HG03432 (cell line): ENCODE results near the gene UCN3.
"Not testable (repeated sequence)": the region's sequence is repeated elsewhere in the genome, so short reads cannot be mapped to it uniquely, and the experiment has no call there.

Experiments
- ATAC-seq: cut with Tn5 transposase; IDR thresholded peaks from one replicate; pipeline ENCODE4 v1.9.1; 2021; ENCODE audit warnings: mild to moderate bottlenecking, moderate library complexity; ENCODE audit not compliant: unreplicated experiment

UCN3 gene

GRCh38 chr10:5365928-5366327 is 1.2 kb downstream of the UCN3 start:
- ATAC-seq: no peak

GRCh38 chr10:5369362-5370158 is 4.8 kb downstream of the UCN3 start:
- ATAC-seq: no peak

DNA sequence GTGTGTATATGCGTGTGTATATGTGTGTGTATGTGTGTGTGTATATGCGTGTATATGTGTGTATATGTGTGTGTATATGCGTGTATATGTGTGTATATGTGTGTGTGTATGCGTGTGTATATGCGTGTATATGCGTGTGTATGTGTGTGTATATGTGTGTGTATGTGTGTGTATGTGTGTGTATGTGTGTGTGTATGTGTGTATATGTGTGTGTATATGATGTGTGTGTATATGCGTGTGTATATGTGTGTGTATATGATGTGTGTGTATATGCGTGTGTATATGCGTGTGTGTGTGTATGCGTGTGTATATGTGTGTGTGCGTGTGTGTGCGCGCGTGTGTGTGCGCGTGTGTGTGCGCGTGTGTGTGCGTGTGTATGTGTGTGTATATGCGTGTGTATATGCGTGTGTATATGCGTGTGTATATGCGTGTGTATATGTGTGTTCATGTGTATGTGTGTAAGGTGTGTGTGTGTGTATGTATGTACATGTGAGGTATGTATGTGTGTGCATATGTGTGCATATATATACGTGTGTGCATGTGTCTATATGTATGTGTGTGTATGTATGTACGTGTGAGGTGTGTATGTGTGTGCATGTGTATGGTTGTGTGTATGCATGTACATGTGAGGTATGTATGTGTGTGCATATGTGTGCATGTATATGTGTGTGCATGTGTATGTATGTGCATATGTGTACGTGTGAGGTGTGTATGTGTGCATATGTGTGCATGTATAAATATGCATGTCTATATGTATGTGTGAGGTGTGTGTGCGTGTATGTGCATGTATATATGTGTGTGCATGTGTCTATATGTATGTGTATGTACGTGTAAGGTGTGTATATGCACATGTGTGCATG is 6.0 kb downstream of the UCN3 start:
- ATAC-seq: no peak

DNA sequence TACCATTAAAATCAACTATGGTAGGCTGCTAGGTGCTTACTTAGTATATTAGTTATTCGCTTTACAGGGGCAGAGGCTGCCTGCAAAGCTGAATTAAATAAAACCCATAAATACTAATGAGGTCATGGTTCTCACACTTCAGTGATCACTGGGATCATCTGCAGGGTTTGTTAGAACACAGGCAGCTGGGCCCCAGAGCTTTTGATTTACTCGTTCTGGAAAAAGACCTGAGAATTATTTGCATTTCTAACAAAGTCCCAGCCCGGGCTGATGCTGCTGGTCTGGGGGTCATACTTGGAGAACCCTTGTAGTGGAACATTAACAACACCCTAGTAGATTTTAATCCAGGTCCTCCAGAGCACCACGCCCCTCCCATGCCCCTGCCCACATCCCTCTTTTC is 8.5 kb downstream of the UCN3 start:
- no peak for ATAC-seq

DNA sequence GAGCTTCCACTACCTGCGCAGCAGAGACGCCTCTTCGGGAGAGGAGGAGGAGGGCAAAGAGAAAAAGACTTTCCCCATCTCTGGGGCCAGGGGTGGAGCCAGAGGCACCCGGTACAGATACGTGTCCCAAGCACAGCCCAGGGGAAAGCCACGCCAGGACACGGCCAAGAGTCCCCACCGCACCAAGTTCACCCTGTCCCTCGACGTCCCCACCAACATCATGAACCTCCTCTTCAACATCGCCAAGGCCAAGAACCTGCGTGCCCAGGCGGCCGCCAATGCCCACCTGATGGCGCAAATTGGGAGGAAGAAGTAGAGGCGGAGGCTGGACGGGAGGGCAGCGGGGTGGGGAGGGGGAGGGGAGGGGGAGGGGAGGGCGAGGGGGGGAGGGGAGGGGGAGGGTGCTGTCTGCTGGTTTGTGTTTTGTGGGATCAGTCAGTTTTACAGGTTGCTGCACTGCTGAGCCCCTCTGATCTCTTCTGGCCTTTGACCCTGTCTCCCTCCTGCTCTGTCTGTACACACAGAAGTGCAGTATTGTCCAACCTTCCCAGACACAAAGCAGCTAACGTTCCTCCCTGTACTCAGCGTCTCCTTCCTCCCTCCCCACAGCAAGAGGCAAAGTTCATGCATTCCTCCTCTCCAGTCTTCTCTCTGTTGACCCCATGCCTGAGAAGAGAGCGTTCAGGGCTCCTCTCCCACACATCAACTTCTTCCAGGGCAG is 9.3 kb downstream of the UCN3 start:
- no peak for ATAC-seq

DNA sequence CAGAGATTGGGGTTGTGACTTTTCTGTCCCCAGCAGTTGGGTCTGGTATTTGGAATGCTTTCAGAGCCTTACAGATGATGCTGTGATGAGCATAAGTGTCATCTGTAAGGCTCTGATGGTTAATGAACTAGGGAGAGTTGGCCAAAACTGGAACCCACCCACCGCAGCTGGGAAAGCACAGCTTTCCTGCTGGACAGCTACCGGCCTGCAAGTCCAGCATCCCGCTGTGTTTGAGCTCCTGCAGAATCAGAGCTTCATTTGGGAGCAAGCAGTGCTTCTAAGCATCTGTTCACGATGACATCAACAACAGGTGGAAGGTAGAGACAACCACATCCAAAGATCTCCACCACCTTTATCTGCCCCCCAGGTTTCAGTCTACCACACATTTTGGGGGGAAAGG is 11.7 kb downstream of the UCN3 start:
- no peak for ATAC-seq

DNA sequence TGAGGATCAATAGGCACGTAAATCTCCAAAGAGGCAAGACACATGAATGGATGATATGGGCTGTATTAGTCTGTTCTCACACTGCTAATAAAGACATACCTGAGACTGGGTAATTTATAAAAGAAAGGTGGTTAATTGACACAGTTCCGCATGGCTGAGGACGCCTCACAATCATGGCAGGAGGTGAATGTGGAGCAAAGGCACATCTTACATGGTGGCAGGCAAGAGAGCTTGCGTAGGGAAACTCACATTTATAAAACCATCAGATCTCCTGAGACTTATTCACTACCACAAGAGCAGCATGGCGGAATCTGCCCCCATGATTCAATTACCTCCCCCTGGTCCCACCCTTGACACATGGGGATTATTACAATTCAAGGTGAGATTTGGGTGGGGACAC is 14.4 kb downstream of the UCN3 start:
- not testable (repeated sequence) for ATAC-seq

DNA sequence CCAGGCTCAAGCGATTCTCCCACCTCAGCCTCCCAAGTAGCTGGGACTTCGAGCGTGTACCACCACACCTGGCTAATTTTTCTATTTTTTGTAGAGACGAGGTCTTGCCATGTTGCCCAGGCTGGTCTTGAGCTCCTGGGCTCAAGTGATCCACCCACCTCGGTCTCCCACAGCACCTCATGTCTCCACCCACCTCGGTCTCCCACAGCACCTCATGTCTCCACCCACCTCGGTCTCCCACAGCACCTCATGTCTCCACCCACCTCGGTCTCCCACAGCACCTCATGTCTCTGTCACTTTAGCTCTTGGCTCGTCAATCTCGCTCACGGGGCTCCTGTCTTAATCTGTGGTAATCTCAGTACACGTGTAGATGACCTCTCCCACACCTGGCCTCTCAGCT is 15.6 kb downstream of the UCN3 start:
- not testable (repeated sequence) for ATAC-seq

GRCh38 chr10:5381187-5381586 is 16.4 kb downstream of the UCN3 start:
- no peak for ATAC-seq

DNA sequence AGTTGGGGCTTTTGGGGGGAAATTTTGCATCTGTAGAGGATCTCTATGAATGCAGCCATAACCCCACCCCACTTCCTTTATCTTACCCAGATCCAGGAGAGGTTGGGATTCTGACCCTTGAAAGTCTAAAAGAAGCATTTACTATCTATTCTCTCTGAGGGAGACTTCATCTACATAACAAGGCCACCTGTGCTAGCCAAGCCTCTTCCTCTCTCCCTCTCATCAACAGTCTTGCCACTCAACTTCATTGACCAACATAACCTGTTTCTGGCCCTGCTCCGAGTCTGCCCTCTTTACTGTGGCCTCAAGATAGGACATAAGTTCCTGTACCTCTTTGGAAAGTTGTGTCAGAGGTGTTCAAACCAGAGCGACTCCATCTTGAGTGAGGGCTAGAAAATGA is 20.5 kb downstream of the UCN3 start:
- no peak for ATAC-seq

DNA sequence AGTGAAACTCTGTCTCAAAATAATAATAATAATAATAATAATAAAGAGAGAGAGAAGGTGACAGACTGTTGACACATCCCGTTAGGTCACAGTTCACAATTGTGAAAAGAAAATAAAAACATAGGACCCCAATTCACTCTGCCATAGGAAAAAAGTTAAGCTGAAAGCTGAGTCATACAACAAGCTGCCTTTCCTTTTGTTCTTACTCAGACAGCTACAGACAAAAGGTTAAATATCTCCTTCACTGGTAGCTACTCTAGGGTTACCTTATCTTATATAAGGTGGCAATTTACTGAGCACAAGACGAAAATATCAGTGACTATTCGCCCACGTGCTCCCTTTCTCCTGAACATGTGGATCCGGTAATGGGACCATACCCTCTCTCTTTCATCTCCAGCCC is 22.4 kb downstream of the UCN3 start:
- ATAC-seq: no peak

DNA sequence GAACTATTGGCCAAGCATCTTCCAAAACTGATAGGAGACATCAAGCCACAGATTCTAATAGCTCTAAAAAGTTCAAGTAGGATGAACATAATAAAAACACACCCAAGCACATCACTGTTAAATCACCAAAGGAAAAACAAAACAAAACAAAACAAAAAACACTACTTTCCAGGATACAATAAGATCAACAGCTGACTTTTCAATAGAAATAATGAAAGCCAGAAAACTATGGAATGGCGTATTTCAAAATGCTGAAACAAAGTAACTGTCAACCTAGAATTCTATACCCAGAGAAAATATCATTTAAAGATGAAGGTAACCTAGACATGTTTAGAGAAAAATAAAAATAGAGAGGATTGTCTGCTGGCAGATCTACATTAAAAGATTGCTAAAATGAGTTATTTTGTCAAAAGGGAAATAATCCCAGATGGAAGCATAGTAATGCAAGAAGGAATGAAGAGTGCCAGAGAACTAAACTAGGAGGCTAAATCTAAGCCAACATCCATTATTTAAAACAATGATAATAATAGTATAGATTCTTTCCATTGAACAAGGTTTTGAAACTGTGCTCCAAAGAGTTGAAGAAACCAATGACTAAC is 25.9 kb downstream of the UCN3 start:
- ATAC-seq: no peak

DNA sequence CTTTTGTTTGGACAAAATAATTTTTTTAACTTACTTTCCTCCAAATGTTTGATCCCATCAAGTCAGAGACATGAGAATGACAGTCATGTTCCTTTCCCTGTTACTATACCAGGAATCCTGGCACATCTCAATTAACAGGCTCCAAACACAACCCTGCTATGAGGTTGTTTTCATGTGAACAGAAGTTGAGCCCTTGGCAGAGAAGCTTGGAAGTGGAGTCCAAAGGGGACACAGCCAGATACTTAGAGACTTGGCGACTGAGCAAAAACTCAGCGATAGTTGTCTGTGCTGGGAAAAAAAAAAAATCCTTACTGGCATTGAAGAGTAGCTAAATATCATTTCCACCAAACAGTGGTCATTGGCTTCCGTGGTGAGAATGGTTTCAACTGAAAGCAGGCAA is 27.0 kb downstream of the UCN3 start:
- ATAC-seq: no peak

- ATAC-seq: no peak
Measured at GRCh38 chr10:5393529-5393928, 28.8 kb downstream of the UCN3 start.

GRCh38 chr10:5395168-5395567 is 30.4 kb downstream of the UCN3 start:
- no peak for ATAC-seq

GRCh38 chr10:5396556-5397300 is 32.0 kb downstream of the UCN3 start:
- ATAC-seq: no peak

DNA sequence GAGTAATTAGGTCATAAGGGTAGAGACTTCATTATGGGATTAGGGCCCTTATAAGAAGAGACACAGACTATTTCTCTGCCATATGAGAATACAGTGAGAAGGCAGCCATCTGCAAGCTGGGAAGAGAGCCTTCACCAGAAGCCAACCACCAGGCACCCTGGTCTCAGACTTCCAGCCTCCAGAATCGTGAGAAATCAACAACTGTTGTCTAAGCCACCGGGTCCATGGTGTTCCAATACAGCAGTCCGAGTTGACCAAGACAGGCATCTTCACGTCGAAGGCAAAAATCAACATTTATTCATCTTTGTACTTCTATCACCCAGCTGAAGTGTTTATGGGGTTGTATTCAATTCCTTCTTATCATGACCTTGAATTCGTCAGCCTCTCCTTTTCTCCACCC is 34.6 kb downstream of the UCN3 start:
- no peak for ATAC-seq

- ATAC-seq: no peak
Measured at GRCh38 chr10:5400468-5401240, 35.9 kb downstream of the UCN3 start.

- ATAC-seq: no peak
Measured at GRCh38 chr10:5402798-5403197, 38.0 kb downstream of the UCN3 start.
